ENCODE measurements around the gene COMP. TPM values are rescaled to one million over a fixed set of nuclear protein-coding genes. Genes with fewer than 3 reads are reported as not detected.

The COMP gene
- total and polyA plus RNA-seq, 2 donors (not counting 1 experiment from before 2014, with no cell fraction given), result not detected

- Histone ChIP-seq H3K4me3 (ENCODE audit: control extremely low read depth in 1 of 5, extremely low read depth in 1 of 5, insufficient read depth in 1 of 5, low read depth in 2 of 5, low read length in 4 of 5) (no peak overlapping the region), H3K9me3 (ENCODE audit: control extremely low read depth in 1 of 3, control insufficient read depth in 2 of 3, insufficient read depth in 1 of 3, low read length in 2 of 3) (peaks cover 0 to 15% (median 0%) of the 10 kb centered on the region in 3 donors), H3K27ac (ENCODE audit: low read length in 2 of 2) (no peak overlapping the region), H3K79me2 (ENCODE audit: control insufficient read depth, insufficient read depth, low read length) (no peaks in the 10 kb centered on the region), H2AFZ (ENCODE audit: insufficient read depth, low read depth, low read length, poor library complexity, severe bottlenecking) (no peak overlapping the region), H3K36me3 (replicated peaks in 1 of 2; ENCODE audit: control extremely low read depth in 1 of 2, control insufficient read depth in 1 of 2, extremely low read depth in 1 of 2, insufficient read depth in 2 of 2, low read length in 1 of 2) (no peaks in the 10 kb centered on the region), H4K20me1 (ENCODE audit: control insufficient read depth, insufficient read depth, low read length, poor library complexity, severe bottlenecking) (no peaks in the 10 kb centered on the region), H3K4me2 (replicated peaks; ENCODE audit: low read depth, low read length, poor library complexity, severe bottlenecking) (no peak overlapping the region), H3K4me1 (ENCODE audit: control insufficient read depth in 2 of 2, insufficient read depth in 2 of 2, low read length in 2 of 2) (no peaks in the 10 kb centered on the region), H3K9ac (ENCODE audit: low read length) (no peak overlapping the region), H3K27me3 (replicated peaks in 1 of 4; ENCODE audit: control extremely low read depth in 1 of 4, control insufficient read depth in 3 of 4, insufficient read depth in 4 of 4, low read length in 3 of 4) (peaks cover 0 to 11% (median 0%) of the 10 kb centered on the region in 4 experiments)
- H3K4me1 Mint-ChIP-seq, result peaks cover 3% of the 10 kb centered on the region
- intact Hi-C loops (cut with micrococcal nuclease), result no loop called here
- H3K27ac Mint-ChIP-seq, result no peak overlapping the region
- ChIA-PET CTCF (no interaction called here), POLR2A (no interaction called here)
- DNase-seq (no peak), ATAC-seq (ENCODE audit: low read depth) (no peak)
- 96% methylated on average over 8 of the region's 8 CpGs for WGBS (ENCODE audit: insufficient coverage)
- H3K9me3 Mint-ChIP-seq (ENCODE audit: insufficient read depth), result no peaks in the 10 kb centered on the region
- H3K4me3 Mint-ChIP-seq, result no peak overlapping the region
- TF ChIP-seq EZH2 (IDR thresholded peaks at IDR 0.05; ENCODE audit: borderline replicate concordance, insufficient read depth, low read depth, low read length, poor library complexity, severe bottlenecking), result no peak
- no peak for TF ChIP-seq CTCF (IDR thresholded peaks at IDR 0.05)
- H3K27me3 Mint-ChIP-seq, result peaks cover 10% of the 10 kb centered on the region
Measured at GRCh38 chr19:18804643-18805042, 13.5 kb upstream of the COMP start.

- no peak for ATAC-seq (ENCODE audit: low read depth)
- intact Hi-C loops (cut with micrococcal nuclease), result no loop called here
- Mint-ChIP-seq H3K4me3 (no peak overlapping the region), H3K9me3 (ENCODE audit: insufficient read depth) (no peaks in the 10 kb centered on the region), H3K4me1 (no peaks in the 10 kb centered on the region), H3K27ac (no peak overlapping the region), H3K27me3 (peaks cover 7% of the 10 kb centered on the region)
- H2AFZ ChIP-seq (ENCODE audit: insufficient read depth, low read depth, low read length, poor library complexity, severe bottlenecking), result no peak overlapping the region
- no peak overlapping the region for H3K4me3 ChIP-seq (ENCODE audit: control extremely low read depth in 1 of 5, extremely low read depth in 1 of 5, insufficient read depth in 1 of 5, low read depth in 2 of 5, low read length in 4 of 5)
- TF ChIP-seq CTCF (IDR thresholded peaks at IDR 0.05) (no peak), EZH2 (IDR thresholded peaks at IDR 0.05; ENCODE audit: borderline replicate concordance, insufficient read depth, low read depth, low read length, poor library complexity, severe bottlenecking) (no peak)
- no peaks in the 10 kb centered on the region for H3K79me2 ChIP-seq (ENCODE audit: control insufficient read depth, insufficient read depth, low read length)
- no peak overlapping the region for H3K27ac ChIP-seq (ENCODE audit: low read length in 2 of 2)
- no peaks in the 10 kb centered on the region for H3K4me1 ChIP-seq (ENCODE audit: control insufficient read depth in 2 of 2, insufficient read depth in 2 of 2, low read length in 2 of 2)
- H4K20me1 ChIP-seq (ENCODE audit: control insufficient read depth, insufficient read depth, low read length, poor library complexity, severe bottlenecking), result no peaks in the 10 kb centered on the region
- ChIA-PET CTCF (no interaction called here), POLR2A (no interaction called here)
- H3K27me3 ChIP-seq (replicated peaks in 1 of 4; ENCODE audit: control extremely low read depth in 1 of 4, control insufficient read depth in 3 of 4, insufficient read depth in 4 of 4, low read length in 3 of 4), result peaks cover 0 to 13% (median under 1%) of the 10 kb centered on the region in 4 experiments
- no peaks in the 10 kb centered on the region for H3K36me3 ChIP-seq (replicated peaks in 1 of 2; ENCODE audit: control extremely low read depth in 1 of 2, control insufficient read depth in 1 of 2, extremely low read depth in 1 of 2, insufficient read depth in 2 of 2, low read length in 1 of 2)
- WGBS (ENCODE audit: insufficient coverage), result 96% methylated on average over 15 of the region's 15 CpGs
- peaks cover 0 to 16% (median 0%) of the 10 kb centered on the region in 3 donors for H3K9me3 ChIP-seq (ENCODE audit: control extremely low read depth in 1 of 3, control insufficient read depth in 2 of 3, insufficient read depth in 1 of 3, low read length in 2 of 3)
- H3K4me2 ChIP-seq (replicated peaks; ENCODE audit: low read depth, low read length, poor library complexity, severe bottlenecking), result no peak overlapping the region
- no peak for DNase-seq
- no peak overlapping the region for H3K9ac ChIP-seq (ENCODE audit: low read length)
Measured at GRCh38 chr19:18804139-18804601, 13.1 kb upstream of the COMP start.

Data from B cell (primary cell).